Stimulated activated CD8-positive, alpha-beta memory T cell treated with anti-CD3 and anti-CD28 coated beads, Interleukin-12 subunit alpha, Interleukin-12 subunit beta, amount 100 ng/mL, for 4 hours (primary cell): ENCODE measurements around the gene SLC35E3.

ENCODE experiments used
- DNase-seq: peaks from one replicate; pipeline ENCODE4 v3.0.0-alpha.2; 2020; ENCODE audit warnings: low read depth

SLC35E3 gene

DNA sequence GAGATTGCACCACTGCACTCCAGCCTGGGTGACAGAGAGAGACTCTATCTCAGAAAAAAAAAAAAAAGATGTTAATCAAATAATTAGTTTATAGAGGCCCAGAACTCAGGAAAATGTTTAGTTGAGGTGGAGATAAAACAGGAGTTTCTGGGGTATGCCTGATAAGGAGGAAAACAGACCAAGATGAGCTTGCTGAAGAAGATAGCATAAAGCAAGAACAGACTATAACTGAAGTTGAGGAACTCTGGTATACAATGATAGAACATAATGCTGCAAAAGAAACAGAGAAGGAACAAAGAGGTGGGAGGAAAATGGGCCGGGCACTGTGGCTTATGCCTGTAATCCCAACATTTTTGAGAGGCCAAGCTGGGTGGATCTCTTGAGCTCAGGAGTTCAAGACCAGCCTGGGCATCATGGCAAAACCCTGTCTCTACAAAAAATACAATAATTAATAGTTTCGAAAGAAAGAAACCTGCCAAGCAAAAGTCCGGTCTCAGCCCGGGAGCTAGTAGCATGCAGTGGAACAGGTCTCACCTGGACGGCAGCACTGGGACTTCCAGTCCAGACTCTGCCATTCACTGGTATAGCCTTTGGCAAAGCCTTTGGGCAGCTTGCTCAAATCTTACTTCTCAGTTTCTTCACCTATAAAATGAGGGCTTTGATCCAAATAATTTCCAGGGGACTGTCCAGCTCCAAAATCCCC, 25.4 kb downstream of the SLC35E3 start:
- no peak for DNase-seq

DNA sequence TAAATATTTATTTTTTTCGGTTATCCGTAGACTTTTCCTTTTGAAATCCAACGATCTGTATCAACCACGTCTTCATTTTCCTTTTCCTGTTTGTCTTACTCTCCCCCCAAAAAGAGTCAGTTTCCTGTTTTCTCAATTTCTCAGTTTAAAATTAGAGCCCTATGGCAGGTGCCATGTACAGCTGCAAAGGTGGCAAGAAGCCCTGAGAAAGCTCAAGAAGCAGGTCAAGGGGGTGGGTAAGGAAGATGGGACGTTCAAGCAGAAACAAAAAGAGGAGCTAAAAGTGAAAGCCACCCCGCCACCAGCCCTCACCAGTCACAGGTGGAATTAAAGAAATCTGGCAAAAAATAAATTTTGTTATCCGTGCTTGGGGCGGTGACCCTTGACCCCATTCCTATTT, 26.7 kb downstream of the SLC35E3 start:
- no peak for DNase-seq

DNA sequence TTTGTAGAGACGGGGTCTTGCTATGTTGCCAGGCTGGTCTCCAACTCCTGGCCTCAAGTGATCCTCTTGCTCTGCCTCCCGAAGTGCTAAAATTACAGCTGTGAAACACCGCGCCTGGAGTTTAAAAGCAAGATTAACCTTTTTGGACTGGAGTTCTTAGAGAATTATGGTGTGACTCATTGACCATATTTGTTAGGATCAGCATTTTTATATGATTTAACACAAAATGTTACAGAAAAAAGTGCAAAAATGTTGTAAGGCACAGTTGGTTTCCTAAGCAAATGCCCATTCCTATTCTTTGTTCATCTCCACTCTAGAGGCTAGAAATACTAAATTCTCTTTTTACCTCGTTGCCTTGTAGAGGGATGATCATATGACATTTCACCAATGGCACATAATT, 27.6 kb downstream of the SLC35E3 start:
- DNase-seq = no peak

DNA sequence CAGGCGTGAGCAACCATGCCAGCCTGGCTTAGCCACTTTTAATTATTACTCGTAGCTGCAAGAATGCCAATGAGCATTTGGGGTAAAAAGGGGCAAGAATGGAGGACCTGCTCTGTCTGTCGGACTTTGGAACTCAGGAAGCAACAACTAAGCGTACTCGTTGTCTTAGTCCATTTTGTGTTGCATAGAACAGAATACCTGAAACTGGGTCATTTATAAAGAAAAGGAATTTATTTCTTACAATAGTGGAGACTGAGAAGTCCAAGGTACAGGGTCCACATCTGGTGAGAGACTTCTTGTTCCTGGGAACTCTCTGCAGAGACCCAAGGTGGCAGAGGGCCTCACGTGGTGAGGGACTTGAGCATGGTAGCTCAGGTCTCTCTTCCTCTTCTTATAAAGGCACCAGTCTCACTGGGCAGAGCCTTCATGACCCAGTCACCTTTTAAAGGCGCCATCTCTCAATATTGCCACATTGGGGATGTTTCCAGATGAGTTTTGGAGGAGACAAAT, 29.2 kb downstream of the SLC35E3 start:
- DNase-seq = no peak

DNA sequence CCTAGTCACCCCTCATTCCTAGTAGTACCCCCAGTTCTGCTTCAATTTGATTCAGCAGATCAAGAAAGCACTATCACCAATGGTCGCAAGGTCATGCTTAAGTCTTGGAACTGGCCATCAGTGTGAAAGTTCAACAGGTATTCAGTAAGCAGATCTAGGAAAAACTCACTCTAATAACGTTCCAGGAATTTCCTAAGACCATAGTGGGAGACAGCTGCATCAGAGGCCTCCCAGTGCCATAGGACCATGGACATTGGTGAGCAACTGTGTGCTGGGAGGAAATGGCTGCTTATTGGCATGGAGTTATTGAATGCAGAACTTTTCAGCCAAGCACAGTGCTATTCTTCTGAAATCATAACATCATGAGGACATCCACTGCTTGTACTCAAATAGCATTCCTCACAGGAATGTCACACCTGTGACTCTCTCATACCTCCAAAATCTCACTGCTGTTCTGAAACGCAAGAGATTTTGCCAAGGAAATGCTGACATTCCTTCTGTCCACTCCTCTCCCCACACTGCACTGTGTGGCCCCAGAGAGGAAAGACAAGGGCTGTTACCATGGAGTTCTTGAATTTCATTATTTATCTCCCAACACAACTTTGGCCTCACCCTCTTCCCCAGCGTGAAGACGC, 31.1 kb downstream of the SLC35E3 start:
- DNase-seq = no peak

DNA sequence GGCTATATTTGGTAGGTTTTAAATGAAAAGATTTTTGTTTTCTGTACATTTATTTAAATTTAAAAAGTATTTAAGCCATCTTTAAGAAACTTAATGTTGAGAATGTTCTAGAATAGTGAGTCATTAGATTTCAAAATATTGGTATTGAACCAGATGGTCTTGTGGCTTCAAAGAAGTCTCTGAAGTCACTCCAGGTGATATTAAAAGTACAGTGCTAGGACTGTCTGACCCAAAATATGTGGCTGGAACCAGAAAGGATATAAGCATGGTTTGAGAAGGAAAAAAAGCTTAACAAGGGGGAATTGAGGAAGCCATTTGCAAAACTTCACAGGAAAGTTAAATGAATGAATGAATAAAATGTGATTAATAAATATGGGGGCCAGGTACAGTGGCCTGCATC, 33.3 kb downstream of the SLC35E3 start:
- DNase-seq = no peak

DNA sequence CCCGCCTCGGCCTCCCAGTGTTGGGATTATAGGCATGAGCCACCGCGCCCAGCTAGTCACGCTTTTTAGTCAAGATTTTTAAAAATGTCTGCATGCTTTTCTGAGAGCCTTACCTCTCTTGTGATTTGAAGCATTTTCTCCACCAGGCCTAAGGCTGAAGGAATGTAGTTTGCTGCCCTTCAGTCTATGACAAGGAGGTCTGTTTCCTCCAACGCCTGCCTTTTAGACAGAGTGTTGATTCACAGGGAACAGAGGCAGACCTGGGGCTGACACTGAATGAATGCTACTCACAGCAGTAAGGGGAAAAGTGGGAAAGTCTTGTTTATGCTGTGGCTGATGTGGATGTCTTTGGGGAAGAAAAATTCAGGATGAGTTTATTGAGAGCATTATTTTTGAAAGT, 34.8 kb downstream of the SLC35E3 start:
- no peak for DNase-seq

DNA sequence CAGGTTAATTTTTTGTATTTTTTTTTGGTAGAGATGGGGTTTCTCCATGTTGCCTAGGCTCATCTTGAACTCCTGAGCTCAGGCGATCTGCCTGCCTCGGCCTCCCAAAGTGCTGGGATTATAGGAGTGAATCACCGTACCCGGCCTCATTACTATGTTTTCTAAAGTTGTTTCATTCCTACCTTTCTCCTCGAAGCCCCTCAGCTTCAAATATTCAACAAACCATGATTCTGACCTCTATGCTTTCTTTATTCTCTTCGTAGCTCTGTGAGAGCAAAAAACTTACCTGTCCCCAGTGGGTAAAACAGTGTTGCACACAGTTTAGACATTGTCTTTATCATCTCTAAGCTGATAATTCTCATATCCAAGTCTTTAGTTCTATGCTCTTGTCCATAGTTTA, 35.8 kb downstream of the SLC35E3 start:
- no peak for DNase-seq

DNA sequence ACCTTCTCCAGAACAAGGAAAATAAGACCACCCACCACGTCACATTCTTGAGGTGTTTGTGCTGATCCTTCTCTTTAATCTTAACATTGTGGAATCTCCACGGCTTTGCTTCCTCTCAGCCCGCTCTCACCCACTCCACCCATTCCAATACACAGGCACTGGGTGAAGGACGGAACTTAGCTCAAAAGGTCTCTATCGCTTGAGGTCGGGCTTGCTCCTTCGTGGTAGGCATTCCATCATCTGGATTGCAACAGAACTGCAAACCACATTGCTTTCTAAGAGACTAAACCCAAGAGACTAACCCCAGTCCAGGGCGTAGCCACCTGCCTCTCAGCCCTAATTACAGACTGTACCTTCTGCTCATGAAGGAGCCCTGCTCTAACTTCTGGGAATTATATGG, 38.0 kb downstream of the SLC35E3 start:
- no peak for DNase-seq

DNA sequence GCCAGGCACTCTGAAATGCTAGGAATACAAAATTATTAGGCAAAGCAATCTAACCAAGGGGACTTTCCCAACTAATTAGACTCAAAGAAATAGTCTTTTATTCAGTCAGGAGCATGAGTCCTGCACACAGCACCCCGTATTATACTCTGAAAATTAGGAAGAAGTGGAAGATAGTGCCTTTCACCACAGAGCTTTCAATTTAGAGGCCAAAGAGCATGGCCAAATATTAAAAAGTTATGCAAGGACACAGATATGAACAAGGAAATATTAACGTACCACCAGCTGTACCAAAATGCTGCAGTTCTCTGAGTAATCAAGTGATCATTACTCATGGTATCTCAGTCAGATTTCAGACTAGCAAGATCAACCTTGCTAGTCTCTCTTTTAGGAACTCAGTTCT, 39.4 kb downstream of the SLC35E3 start:
- no peak for DNase-seq

DNA sequence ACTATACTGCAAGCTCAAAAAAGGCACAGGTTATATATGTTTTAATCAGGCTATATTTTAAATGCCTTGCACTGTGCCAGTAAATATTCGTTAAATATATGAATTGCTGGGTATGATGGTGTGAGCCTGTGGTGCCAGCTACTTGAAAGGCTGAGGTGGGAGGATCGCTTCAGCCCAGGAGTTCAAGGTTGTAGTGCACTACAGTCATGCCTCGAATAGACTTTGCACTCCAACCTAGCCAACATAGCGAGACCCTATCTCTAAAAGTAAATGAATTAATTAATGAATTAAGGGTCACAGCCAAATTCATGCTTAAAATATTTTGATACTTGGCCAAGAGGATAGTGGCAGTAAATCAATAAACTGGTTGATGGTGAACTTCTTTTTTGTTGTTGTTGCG, 39.8 kb downstream of the SLC35E3 start:
- no peak for DNase-seq

DNA sequence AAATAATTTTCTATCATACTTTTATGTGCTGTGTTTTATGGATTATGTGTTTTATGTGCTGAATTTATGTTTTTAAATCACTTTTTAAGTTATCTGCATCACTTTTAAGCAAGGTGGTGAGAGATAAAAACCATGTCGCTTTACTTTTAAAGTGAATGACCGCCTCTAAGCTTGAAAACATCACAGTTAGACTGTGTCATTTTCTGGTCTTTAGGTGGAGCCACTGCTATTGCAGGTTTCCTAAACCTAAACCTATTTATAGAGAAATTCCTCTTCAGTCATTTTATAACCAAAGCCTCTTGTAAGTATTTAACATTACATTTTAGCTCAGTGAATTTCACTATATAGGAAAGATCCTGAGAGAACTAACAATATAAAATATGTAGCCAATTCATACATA, 41.0 kb downstream of the SLC35E3 start:
- DNase-seq = no peak

DNA sequence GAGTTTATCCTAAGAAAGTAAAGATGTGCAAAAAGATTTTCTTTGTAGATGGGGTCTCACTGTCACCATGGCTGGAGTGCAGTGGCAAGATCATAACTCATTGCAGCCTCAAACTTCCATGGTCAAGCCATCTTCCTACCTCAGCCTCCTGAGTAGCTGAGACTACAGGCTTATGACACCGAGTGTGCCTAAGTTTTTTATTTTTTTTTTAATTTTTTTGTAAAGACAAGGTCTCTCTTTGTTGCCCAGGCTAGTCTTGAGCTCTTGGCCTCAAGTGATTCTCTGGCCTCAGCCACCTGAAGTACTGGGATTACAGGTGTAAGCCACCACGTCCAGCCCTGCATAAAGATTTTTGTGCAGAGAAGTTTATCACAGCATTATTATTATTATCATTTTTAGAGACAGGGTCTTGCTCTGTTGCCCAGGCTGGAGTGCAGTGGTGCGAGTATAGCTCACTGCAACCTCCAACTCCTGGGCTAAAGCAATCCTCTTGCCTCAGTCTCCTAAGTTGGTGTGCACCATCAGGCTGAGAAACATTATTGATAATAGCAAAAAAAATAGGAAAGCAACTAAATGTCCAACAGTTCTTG, 42.7 kb downstream of the SLC35E3 start:
- DNase-seq = no peak

DNA sequence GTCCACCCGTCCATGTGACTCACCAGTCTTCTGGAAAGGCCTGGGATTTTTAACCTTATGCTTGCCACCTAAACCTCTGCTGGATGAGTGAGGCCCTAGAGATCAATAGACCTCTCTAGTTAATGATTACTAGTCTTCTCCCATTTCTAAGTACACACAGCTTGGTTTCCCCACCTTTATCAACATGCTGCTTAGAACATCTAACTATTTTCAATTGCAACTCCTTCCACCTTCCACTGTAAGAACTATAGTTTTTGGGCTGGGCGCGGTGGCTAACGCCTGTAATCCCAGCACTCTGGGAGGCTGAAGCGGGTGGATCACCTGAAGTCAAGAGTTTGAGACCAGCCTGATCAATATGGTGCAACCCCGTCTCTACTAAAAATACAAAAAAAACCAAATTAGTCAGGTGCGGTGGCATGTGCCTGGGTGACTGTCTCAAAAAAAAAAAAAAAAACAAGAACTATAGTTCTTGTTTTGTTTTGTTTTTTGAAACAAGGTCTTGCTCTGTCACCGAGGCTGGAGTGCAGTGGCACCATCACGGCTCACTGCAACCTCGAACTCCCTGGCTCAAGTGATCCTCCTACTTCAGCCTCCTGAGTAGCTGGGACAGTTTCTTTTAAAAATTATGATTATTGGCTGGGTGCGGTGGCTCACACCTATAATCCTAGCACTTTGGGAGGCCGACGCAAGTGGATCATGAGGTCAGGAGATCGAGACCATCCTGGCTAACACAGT, 43.3 kb downstream of the SLC35E3 start:
- no peak for DNase-seq

DNA sequence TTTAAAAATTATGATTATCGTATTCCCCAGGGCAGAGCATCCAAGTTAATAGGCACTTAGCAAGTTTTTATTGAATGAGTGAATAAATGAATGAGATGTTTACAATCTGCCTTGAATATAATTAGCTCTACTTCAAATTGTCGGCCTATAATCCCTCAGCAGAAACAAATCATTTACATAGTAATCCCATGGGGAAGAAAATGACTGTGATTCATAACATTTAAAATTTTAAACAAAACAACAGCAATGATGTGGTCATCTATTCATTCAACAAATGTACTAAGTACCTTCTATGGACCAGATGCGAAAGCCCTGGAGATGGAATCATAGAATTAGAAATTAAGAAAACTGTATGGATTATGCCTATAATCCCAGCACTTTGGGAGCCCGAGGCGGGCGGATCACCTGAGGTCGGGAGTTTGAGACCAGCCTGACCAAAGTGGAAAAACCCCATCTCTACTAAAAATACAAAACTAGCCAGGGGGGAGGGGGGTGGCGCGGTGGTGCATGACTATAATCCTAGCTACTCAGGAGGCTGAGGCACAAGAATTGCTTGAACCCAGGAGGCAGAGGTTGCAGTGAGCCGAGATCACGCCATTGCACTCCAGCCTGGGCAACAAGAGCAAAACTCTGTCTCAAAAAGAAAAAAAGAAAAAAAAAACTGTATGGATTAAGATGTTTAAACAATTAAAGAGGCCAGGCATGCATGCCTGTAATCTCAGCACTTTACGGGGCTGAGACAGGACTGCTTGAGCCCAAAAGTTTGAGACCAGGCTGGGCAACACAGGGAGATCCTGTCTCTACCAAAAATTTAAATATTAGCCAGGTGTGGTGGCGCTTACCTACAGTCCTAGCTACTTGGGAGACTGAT, 44.3 kb downstream of the SLC35E3 start:
- no peak for DNase-seq

DNA sequence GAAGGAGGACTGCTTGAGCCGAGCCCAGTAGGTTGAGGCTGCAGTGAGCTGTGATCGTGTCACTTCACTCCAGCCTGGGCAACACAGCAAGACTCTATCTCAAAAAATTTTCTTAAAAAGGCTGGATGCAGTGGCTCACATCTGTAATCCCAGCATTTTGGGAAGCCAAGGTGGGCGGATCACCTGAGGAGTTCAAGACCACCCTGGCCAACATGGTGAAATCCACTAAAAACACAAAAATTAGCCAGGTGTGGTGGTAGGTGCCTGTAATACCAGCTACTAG, 44.9 kb downstream of the SLC35E3 start:
- DNase-seq = no peak

DNA sequence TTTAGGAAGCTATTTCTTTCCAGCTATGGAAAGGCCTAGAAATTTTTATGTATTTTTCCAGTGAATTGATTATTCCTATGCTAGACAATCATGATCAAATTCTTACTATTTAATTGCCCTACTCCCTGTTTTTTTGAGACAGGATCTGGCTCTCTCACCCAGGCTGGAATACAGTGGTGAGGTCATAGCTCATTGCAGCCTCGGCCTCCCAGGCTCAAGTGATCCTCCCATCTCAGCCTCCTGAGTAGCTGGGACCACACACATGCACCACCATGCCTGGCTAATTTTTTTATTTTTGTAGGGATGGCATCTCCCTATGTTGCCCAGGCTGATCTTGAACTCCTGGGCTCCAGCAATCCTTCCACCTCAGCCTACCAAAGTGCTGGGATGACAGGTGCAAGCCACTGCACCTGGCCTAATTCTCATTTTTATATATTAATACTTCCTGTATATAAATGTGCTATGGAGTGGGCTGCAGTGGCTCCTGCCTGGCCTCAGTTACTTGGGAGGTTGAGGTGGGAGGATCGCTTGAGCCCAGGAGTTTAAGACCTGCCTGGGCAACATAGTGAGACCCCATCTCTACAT, 46.0 kb downstream of the SLC35E3 start:
- no peak for DNase-seq

DNA sequence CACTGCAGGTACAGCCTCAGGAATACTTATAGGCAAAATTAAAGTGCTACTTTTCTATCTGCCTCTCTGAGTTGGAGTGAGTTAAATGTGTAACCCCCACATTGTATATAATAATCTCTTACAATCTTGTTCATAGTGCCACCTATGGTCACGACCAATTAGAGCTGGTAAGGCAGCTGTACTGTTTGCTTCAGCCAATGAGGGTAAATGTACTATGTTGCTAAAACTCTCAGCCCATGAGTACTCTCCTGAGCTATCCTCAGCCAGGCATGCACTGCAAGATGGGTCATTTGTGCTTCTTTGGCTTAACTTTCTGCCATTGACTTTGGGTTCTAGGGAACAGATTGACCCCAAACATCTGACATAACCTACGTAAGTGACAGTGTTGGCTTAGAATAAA, 47.0 kb downstream of the SLC35E3 start:
- no peak for DNase-seq

DNA sequence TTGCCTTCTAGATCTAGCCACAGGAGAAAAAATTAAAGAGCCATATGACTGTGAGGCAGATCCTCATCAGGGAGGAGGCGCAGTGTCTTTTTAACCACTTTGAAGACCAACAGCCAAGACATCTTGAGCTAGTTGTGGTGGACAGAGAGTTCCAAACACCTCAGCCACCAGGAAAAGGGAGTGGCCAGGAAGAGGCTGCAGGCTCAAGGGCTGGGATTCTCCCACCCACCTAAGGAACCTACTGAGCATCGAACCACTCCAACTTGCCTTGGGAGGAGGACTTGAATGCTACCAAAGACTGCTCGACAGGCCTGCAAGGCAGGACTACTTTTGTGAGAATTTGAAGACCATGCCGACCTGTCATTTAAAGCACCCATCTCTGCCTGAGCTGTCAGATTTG, 47.5 kb downstream of the SLC35E3 start:
- DNase-seq = no peak

DNA sequence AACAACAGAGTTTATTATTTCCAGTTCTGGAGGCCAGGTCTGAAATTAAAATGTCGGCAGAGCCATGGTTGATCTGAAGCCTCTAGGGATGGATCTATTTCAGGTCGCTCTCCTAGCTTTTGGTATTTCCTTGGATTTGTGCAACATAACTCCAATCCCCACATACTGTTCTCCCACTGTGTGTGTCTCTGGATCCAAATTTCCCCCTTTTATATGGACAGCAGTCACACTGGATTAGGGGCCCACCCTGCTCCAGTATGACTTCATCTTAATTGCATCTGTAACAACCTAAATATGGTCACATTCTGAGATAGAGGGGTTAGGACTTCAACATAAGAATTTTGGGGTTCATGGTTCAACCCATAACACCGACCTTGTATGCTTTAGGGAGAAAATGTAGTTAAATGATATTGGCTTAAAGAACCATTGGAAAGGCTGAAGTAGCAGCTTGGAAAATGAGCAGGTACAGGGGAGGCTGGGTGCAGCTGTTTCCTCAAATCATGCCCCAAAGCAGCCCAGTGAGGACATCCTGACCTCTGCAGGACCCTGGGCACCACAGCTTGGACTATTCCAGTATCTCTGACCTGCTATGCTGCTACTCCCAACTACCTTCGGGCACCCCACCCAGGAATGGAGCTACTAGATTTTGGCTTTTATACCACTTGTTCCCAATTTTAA, 48.1 kb downstream of the SLC35E3 start:
- DNase-seq = no peak

DNA sequence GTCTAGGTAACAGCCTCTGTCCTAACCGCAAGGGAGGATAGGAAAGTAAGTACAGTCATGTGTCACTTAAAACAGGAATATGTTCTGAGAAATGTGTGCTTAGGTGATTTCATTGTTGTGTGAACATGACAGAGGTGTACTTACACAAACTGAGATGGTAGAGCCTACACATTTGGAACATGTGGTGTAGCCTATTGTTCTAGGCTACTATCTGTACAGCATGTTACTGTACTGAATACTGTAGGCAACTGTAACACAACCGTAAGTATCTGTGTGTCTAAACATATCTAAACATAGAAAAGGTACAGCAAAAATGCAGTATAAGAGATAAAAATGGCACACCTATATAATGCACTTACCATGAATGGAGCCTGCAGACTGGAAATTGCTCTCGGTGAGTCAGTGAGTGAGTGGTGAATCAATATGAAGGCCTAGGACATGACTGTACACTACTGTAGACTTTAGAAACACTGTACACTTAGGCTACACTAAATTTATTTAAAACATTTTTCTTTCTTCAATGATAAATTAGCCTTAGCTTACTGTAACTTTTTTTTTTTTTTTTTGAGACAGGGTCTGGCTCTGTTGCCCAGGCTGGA, 48.8 kb downstream of the SLC35E3 start:
- no peak for DNase-seq
